ENCODE measurements around the gene GDE1. TPM values are rescaled to one million over a fixed set of nuclear protein-coding genes. Genes with fewer than 3 reads are reported as not detected.

GDE1 gene
- total and polyA plus RNA-seq, 4 donors: 14.8 to 39.1 (median 23.6) TPM

DNA sequence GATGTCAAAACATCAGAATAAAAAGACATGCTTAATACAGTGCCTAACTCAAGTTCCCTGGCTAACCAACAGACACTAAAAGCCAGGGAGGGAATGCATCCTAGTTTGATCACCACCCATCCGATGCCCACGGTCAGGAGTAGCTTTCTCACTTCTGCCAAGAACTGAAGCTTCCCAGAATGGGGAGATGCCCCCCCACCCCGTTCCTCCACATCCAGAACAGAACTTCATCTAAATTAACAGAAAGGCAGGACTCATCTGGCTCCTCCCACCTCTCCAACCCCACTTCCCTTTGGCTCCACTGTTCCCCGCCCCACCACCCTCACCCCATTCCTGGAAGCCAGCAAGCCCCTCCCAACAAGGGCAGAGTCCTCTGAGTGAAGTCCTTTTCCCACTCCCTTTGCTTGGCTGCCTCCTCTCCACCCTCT, 33.7 kb downstream of the GDE1 start:
- peaks cover 0 to 5% (median 0%) of the 10 kb centered on the region in 4 donors for H3K4me1 ChIP-seq (ENCODE audit: control insufficient read depth in 4 of 4, insufficient read depth in 4 of 4, low read length in 3 of 4)
- no peak overlapping the region for H3K4me3 ChIP-seq (ENCODE audit: low read depth in 1 of 3, low read length in 3 of 3)
- H3K27ac ChIP-seq (ENCODE audit: low read depth in 1 of 2, low read length in 2 of 2): peak overlapping the region in 1 of 2 donors; percentile 1
- no peaks in the 10 kb centered on the region for H3K27me3 ChIP-seq (ENCODE audit: control insufficient read depth in 4 of 4, insufficient read depth in 4 of 4, low read length in 3 of 4)
- H3K36me3 ChIP-seq (ENCODE audit: control insufficient read depth in 4 of 4, insufficient read depth in 3 of 4, low read depth in 1 of 4, low read length in 3 of 4): no peaks in the 10 kb centered on the region
- H3K9ac ChIP-seq (ENCODE audit: low read depth in 1 of 2, low read length in 2 of 2): no peak overlapping the region
- WGBS: 67% methylated on average over 4 of the region's 4 CpGs
- peak; percentile 69 for DNase-seq (ENCODE audit: low spot score)
- no peaks in the 10 kb centered on the region for H3K9me3 ChIP-seq (ENCODE audit: control insufficient read depth in 4 of 4, low read length in 3 of 4)
- TF ChIP-seq HNF4A (conservative IDR thresholded peaks at IDR 0.05) (peak; percentile 58 to 74), NR2F2 (IDR thresholded peaks at IDR 0.05) (no peak), FOXA1 (IDR thresholded peaks at IDR 0.05) (no peak), TAF1 (conservative IDR thresholded peaks at IDR 0.05) (no peak), FOXA2 (IDR thresholded peaks at IDR 0.05) (no peak), YY1 (IDR thresholded peaks at IDR 0.05) (no peak), JUND (IDR thresholded peaks at IDR 0.05) (no peak), RAD21 (IDR thresholded peaks at IDR 0.05) (no peak), EGR1 (IDR thresholded peaks at IDR 0.05; ENCODE audit: low read depth in 2 of 2) (no peak), RXRA (IDR thresholded peaks at IDR 0.05) (peak in 1 of 2 donors; percentile 11), GABPA (IDR thresholded peaks at IDR 0.05 in 1 of 2, conservative IDR thresholded peaks at IDR 0.05 in 1 of 2) (no peak), HNF4G (IDR thresholded peaks at IDR 0.05) (peak; percentile 53), SP1 (IDR thresholded peaks at IDR 0.05) (peak; percentile 76)
- TF ChIP-seq, protein P1, sequence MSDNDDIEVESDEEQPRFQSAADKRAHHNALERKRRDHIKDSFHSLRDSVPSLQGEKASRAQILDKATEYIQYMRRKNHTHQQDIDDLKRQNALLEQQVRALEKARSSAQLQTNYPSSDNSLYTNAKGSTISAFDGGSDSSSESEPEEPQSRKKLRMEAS (IDR thresholded peaks at IDR 0.05): no peak
- TF ChIP-seq, protein P2, sequence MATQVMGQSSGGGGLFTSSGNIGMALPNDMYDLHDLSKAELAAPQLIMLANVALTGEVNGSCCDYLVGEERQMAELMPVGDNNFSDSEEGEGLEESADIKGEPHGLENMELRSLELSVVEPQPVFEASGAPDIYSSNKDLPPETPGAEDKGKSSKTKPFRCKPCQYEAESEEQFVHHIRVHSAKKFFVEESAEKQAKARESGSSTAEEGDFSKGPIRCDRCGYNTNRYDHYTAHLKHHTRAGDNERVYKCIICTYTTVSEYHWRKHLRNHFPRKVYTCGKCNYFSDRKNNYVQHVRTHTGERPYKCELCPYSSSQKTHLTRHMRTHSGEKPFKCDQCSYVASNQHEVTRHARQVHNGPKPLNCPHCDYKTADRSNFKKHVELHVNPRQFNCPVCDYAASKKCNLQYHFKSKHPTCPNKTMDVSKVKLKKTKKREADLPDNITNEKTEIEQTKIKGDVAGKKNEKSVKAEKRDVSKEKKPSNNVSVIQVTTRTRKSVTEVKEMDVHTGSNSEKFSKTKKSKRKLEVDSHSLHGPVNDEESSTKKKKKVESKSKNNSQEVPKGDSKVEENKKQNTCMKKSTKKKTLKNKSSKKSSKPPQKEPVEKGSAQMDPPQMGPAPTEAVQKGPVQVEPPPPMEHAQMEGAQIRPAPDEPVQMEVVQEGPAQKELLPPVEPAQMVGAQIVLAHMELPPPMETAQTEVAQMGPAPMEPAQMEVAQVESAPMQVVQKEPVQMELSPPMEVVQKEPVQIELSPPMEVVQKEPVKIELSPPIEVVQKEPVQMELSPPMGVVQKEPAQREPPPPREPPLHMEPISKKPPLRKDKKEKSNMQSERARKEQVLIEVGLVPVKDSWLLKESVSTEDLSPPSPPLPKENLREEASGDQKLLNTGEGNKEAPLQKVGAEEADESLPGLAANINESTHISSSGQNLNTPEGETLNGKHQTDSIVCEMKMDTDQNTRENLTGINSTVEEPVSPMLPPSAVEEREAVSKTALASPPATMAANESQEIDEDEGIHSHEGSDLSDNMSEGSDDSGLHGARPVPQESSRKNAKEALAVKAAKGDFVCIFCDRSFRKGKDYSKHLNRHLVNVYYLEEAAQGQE (IDR thresholded peaks at IDR 0.05): no peak
- TF ChIP-seq, protein P3, sequence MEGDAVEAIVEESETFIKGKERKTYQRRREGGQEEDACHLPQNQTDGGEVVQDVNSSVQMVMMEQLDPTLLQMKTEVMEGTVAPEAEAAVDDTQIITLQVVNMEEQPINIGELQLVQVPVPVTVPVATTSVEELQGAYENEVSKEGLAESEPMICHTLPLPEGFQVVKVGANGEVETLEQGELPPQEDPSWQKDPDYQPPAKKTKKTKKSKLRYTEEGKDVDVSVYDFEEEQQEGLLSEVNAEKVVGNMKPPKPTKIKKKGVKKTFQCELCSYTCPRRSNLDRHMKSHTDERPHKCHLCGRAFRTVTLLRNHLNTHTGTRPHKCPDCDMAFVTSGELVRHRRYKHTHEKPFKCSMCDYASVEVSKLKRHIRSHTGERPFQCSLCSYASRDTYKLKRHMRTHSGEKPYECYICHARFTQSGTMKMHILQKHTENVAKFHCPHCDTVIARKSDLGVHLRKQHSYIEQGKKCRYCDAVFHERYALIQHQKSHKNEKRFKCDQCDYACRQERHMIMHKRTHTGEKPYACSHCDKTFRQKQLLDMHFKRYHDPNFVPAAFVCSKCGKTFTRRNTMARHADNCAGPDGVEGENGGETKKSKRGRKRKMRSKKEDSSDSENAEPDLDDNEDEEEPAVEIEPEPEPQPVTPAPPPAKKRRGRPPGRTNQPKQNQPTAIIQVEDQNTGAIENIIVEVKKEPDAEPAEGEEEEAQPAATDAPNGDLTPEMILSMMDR (IDR thresholded peaks at IDR 0.05; ENCODE audit: low read depth, low read length, missing input control): no peak
- TF ChIP-seq, protein P4, sequence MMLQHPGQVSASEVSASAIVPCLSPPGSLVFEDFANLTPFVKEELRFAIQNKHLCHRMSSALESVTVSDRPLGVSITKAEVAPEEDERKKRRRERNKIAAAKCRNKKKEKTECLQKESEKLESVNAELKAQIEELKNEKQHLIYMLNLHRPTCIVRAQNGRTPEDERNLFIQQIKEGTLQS (IDR thresholded peaks at IDR 0.05): no peak
- TF ChIP-seq, protein P5, sequence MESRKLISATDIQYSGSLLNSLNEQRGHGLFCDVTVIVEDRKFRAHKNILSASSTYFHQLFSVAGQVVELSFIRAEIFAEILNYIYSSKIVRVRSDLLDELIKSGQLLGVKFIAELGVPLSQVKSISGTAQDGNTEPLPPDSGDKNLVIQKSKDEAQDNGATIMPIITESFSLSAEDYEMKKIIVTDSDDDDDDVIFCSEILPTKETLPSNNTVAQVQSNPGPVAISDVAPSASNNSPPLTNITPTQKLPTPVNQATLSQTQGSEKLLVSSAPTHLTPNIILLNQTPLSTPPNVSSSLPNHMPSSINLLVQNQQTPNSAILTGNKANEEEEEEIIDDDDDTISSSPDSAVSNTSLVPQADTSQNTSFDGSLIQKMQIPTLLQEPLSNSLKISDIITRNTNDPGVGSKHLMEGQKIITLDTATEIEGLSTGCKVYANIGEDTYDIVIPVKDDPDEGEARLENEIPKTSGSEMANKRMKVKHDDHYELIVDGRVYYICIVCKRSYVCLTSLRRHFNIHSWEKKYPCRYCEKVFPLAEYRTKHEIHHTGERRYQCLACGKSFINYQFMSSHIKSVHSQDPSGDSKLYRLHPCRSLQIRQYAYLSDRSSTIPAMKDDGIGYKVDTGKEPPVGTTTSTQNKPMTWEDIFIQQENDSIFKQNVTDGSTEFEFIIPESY (IDR thresholded peaks at IDR 0.05): no peak
